H1 (cell line): ENCODE results near the gene RPS6KA2. TPM values are rescaled to one million over a fixed set of nuclear protein-coding genes. Genes with fewer than 3 reads are reported as not detected.

Experiments
- EP300 ChIP-seq, 2 experiments: IDR thresholded peaks; 1 replicate in 1 of 2; 2 replicates in 1 of 2; pipeline ENCODE4 v1.6.1; 2011 to 2012; ENCODE audit warnings: low read depth in 2 of 2, low read length in 2 of 2, mild to moderate bottlenecking in 2 of 2, borderline replicate concordance in 1 of 2, inconsistent platforms in 1 of 2, moderate library complexity in 1 of 2
- polyA plus RNA-seq, 7 experiments: library from polyadenylated mRNA; depleted of rRNA in 3 of 7; stranded (reverse) in 5 of 7; unstranded in 2 of 7; fragments of >200 nt in 5 of 7; fragments of 200-250 nt in 2 of 7; gene quantifications; 1 replicate in 5 of 7; 2 replicates in 1 of 7; 4 replicates in 1 of 7; pipeline versions ENCODE4 v1.2.1 to v1.2.3, GENCODE V29; 2011 to 2013; ENCODE audit warnings: missing spikeins in 2 of 7, mixed read lengths in 2 of 7
- total RNA-seq: library from RNA; stranded (reverse); fragmentation: NEBNext Ultra II Directional; extraction: Animal tissue kit (Norgen Biotek cat#: 25700); gene quantifications from 2 replicates; pipeline ENCODE4 v1.2.1, GENCODE V29; 2021
- TF ChIP-seq, protein P1 (sequence below): IDR thresholded peaks from 2 replicates; pipeline ENCODE4 v1.6.1; 2011; ENCODE audit warnings: low read length, improper control_type of control experiment

The RPS6KA2 gene
- total and polyA plus RNA-seq, 2 of the 8 experiments (the other 6 are each of a cell fraction or from before 2014, with no cell fraction given) = 8.8 to 25.7 TPM

- TF ChIP-seq, protein P1, sequence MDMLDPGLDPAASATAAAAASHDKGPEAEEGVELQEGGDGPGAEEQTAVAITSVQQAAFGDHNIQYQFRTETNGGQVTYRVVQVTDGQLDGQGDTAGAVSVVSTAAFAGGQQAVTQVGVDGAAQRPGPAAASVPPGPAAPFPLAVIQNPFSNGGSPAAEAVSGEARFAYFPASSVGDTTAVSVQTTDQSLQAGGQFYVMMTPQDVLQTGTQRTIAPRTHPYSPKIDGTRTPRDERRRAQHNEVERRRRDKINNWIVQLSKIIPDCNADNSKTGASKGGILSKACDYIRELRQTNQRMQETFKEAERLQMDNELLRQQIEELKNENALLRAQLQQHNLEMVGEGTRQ = no peak
- TF ChIP-seq EP300 (IDR thresholded peaks at IDR 0.05; ENCODE audit: borderline replicate concordance in 1 of 2, low read depth in 2 of 2, low read length in 2 of 2) = no peak
Observed at GRCh38 chr6:166608774-166609173, 18.3 kb downstream of the RPS6KA2 start (continued).
